HuH-7 (cell line): ENCODE measurements around the gene AHRR.
"Not testable (repeated sequence)": the region's sequence is repeated elsewhere in the genome, so short reads cannot be mapped to it uniquely, and the experiment has no call there.

Source experiments
- DNase-seq: peaks from one replicate; pipeline ENCODE4 v3.0.0; 2011; ENCODE audit warnings: low spot score

AHRR gene

DNA sequence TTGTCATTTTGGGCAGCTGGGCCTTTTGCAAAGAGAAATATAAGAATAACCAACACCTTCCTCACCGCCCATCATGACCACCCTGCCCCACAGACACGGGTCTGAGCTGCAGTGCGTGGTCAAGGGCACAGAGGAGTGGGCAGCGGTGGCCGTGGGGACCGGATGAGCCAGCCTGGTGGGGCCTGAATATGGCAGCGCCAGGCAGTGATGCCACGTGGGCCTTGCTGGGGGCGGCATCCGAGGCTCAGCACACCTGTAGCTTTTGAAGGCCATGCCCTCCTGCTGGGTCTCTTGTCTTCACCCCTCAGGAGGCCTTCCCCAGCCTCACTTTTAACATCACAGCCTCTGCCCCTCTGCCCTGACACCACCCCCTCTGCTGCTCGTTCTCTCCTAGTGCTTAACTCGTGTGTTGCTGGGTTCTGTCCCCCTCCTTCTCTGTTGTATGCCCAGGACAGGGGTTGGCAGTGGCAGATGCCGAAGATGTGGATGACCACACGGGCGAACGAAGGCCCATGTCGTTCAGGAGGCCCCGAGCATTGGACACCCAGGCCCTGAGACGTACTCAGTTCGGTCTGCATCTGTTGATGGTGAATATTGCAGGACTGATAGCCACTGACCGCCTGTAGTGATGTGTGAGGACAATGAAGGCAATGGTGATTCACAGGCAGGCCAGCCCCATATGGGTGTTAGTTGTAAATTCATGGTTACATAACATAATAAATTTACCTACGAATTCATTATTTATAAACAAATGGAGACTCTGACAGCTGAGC, 46.0 kb downstream of the AHRR start:
- DNase-seq: no peak

DNA sequence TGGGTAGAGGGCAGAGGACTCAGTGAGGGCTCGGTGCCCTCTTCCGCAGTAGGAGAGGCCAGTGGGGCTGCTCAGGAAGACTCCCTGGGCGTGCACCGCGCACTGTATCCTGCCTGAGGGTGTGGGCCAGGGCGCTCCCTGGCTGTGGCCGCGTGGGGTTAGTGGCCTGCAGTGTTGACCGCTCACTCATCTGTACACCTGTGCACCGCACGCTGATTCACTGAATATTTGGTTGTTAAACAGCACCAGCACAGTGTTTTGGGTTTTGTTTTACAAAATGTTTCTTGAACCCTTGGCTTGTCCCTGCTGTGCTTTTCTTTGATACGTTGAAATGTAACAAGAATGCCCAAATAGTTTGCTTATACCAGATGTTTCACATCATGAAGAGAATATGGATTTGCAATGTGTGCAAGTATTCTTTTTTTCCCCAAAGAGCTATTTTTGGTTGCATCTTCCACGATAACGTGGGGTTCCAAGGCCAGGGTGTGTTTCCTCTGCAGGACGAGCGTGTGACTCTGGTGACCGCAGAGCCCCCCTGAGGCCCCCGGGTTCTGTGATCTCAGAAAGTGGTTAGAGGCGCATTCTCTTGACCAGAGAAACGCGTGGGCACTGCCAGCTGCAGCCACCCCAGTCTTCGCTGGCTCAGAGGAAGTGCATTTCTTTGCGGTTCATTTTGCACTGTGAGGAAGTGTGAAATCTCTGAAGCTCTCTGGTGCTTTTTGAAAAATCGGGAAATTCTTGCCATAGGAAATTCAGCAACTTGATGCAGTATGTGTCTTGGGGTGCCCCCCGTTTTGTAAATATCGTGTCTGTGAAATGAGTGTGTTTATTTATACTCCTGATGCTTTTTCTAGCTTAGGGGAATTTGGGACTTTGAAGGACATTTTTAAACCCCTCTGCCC, 46.9 kb downstream of the AHRR start:
- DNase-seq: no peak

DNA sequence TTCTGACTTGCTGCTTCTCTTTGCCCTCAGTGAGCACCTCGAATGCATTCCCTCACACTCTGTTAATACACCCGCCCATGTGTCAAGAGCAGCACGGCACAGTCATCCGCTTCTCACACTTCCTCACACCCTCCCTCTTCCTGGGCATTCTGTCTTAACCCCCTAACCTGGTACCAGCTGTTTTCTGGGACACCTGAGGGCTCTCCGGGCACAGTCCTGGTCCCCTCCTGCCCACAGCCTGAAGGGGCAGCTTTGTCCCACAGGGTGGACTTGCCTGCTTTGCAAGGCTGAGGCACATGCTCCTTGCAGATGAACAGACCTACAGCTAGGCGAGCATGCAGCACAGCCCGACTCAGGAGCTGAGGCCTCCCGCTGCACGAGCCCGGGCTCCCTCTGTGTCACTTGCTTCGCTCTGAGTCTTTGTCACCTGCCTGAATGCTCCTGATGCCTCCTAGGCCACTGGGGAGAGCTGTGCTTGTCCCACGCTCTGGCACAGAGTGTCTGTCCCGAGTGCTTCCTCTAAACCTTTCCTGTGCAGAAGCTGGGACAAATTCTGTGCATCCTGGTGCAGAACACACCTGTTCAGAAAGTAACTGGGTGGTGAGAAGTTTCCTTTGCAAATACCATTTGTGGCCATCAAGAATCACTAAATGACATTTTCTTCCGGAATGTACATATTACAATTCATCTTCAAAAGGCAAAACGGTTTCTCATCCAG, 47.8 kb downstream of the AHRR start:
- DNase-seq: no peak

GRCh38 chr5:369869-370236, 48.3 kb downstream of the AHRR start:
- DNase-seq: not testable (repeated sequence)

- DNase-seq: no peak
Observed at GRCh38 chr5:370311-370958, 48.9 kb downstream of the AHRR start.

- no peak for DNase-seq
Observed at GRCh38 chr5:370959-371810, 49.7 kb downstream of the AHRR start.

DNA sequence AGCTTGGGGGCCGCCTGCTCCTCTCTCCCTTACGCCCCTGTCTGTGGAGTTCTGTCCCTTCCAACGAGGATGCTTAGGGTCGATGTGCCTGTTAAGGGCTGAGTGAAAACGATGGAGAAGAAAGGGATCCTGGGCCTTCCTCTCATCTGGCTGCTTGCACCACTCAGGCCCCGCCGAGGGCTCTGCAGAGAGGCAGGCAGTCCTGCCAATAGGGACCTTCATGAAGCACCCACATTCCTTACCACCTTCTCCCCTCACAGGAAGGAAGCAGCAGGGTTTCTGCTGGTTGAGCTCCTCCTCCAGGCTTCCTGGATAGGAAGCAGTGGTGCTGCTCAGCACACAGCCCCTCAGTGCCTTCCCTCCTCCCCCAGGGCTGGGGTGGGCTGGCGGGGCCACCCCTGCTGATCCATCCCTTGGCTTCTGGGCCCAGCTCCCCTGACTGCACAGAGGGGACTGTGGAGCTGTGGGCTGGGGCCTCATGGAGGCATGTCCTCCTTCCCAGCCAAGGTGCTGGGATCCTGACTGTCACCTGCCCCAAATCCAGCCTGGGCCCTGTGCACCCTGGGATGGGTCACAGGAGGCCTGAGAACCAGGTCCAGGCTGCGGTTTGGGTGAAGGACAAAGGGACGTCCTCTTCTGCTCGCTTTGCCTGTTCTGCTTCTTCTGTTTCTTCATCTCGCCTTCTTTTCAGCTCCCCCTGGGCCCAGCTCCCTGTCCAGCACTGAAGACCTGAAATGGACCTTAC, 50.5 kb downstream of the AHRR start:
- DNase-seq: no peak

DNA sequence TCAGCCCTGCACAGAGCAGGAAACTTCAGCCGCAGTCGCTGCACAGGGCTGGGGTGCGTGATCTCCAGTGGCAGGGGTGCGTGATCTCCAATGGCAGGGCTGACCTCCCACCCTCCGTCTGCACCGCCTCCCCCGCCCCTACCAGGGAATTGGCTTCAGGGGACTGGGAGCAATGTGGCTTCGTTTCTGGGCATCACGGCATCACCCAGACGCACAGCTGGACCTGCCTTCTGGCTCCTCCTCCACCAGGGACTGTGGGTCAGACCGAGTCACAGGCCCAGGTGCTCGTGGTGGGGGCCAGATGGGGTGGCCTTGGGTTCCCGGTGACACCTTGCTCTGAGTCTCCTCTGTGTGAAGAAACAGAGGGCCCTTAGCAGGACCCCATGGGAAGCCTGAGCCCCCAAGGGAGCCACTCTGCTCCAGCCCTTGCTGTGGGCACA, 51.1 kb downstream of the AHRR start:
- DNase-seq: no peak

GRCh38 chr5:372996-373709, 51.6 kb downstream of the AHRR start:
- no peak for DNase-seq

DNA sequence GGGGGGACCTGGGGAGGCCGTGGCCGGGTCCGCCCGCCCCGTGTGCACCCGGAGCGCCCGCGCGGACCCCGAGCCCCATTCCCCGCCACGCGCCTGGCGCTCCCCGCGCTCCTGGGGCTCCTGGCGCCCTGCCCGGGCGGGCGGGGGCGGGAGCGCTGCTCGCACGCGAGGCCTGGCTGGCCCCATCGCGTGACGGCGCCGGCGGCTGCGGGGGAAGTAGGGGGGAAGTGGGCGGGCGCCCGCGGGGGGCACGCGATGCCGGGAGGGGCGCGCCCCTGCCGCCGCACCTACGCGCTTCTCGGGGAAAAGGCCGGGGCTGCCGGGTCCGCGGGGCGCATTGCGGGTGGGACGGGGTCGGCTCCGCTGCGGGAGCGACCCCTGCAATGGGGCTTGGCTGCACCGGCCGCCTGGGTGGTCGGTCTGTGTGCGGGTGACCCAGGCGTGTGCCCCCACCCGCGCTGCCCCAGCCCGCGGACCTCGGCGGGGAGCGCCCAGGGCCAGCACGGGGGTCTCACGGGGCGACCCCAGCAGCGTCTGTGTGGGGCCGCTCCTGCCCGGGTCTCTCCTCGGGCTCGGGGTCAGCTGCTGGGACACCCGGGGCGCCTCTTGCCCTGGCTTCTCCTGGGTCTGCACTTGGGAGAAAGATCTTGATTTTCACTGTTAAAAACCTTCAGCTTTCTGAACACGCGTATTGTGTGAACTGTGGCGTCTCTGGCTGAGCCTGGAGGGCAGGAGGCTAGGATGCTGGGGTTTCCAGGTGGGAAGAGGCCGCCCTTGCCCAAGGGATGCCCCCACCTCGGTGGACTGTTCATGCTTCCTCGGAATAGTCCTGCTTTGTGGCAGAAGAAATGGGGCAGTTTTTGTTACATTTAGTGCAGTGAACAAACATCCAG, 52.4 kb downstream of the AHRR start:
- no peak for DNase-seq

- no peak for DNase-seq
Observed at GRCh38 chr5:374631-375335, 53.3 kb downstream of the AHRR start.

GRCh38 chr5:375336-375920, 53.9 kb downstream of the AHRR start:
- DNase-seq: no peak

DNA sequence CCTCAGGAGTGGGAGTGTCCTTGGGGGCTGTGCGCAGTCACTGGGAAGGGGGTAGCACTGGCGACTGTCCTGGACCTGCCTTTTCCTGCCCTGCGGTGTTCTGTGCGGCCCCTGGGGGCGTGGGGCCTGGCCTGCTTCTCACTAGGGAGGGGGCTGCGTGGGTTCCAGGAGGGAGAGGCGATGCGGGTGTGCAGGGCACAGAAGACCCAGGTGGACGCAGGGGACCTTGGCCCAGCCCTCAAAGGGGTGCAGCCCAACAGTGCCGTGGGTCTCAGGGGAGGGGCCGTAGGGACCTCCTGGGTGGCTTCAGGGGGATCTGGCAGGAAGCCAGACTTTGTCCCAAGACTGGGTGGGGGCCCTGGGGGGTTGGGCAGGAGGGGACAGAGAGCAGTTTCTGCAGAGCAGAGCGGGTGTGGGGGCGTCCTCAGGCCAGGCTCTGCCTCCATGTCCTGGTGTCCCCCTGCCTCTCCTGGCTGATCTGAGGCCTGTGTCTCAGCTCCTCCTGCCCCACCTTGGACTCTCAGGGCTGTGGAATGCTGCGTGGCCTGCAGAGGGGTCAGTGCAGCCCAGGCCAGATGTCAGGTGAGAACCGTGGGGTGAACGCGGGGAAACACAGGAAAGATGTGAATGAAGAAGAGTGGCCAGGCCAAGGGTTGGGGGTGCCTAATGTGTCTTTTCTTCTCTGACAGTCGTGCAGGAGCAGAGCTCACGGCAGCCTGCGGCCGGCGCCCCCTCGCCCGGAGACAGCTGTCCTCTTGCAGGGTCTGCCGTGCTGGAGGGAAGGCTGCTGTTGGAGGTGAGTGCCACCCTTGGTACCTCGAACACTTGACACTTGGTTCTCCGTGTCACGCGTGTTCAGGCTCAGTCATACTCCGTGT, 54.6 kb downstream of the AHRR start:
- DNase-seq: no peak

DNA sequence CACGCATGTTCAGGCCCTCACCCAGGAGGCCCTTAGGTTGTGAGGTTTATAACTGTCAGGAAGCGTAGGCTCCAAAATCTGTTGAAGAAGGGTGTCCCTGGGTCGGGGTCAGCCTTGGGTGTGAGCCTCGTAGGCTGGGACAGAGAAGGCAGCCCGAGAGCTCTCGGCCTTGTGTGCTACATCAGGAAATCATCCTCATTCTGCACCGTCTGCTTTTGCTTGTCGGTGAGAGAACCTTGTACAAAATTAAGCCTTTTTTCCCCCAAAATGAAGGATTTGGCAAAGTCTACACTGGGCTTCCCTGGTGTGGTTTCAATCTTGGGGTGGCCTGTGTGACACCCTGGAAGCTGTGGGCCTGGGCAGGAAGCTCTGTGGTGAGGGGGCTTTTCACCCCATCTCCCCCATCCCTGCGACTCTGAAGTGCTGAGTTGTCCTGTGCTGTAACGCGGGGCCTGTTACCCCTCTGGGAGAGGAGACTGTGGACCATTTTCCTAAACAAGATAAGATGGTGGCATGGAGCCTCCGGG, 55.3 kb downstream of the AHRR start:
- DNase-seq: no peak

- no peak for DNase-seq
Observed at GRCh38 chr5:377326-377981, 55.9 kb downstream of the AHRR start.
